Measurements from ENCODE around the gene NFATC2.

DNA sequence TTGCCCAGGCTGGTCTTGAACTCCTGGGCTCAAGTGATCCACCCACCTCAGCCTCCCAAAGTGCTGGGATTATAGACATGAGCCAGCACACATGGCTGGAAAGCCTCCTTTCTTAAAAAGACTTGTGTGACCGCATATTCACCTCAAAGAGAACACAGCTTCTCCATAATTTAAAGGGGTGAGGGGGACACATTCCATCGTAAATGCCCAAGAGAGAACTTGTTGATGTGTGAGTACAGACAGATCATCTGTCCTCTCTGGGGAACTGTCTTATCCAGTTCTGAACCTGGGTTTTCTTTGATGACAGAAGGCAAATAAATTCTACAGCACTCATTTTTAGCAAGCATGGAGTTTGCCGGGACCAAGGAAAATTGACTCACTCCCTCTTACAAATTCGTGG, 47.2 kb downstream of the NFATC2 start:
- TF ChIP-seq, protein P1, sequence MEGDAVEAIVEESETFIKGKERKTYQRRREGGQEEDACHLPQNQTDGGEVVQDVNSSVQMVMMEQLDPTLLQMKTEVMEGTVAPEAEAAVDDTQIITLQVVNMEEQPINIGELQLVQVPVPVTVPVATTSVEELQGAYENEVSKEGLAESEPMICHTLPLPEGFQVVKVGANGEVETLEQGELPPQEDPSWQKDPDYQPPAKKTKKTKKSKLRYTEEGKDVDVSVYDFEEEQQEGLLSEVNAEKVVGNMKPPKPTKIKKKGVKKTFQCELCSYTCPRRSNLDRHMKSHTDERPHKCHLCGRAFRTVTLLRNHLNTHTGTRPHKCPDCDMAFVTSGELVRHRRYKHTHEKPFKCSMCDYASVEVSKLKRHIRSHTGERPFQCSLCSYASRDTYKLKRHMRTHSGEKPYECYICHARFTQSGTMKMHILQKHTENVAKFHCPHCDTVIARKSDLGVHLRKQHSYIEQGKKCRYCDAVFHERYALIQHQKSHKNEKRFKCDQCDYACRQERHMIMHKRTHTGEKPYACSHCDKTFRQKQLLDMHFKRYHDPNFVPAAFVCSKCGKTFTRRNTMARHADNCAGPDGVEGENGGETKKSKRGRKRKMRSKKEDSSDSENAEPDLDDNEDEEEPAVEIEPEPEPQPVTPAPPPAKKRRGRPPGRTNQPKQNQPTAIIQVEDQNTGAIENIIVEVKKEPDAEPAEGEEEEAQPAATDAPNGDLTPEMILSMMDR (IDR thresholded peaks at IDR 0.05 in 4 of 5, conservative IDR thresholded peaks at IDR 0.05 in 1 of 5), result no peak
- no peak for TF ChIP-seq POLR2A (IDR thresholded peaks at IDR 0.05)
